ENCODE measurements around the gene RNASE3.
"Not testable (repeated sequence)": the region's sequence is repeated elsewhere in the genome, so short reads cannot be mapped to it uniquely, and the experiment has no call there.

Gene RNASE3

DNA sequence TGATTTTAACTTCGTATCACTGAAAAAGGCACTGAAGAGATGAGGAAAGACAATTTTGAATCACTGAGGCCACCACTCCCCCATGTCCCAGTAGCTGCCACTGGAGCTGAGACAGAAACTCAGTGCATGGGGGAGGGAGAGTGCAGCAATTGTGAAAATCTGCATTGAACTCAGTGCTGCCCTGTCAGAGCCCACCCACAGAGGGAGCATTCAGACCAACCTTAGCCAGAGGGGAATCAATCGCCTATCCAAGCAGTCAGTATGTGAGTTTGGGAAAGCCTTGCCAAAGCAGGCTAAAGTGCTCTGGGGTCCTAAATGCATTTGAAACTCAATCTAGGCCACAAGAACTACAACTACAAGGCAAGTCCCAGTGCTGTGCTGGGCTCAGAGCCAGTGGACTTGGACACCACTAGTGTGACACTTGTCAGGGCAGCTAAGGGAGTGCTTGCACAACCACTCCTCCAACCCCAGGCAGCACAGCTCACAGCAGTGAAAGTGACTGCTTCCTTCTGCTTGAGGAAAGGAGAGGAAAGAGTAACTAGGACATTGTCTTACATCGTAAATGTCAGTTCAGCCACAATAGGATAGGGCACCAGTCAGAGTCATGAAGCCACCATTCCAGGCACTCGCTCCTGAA is 13.3 kb downstream of the RNASE3 start:
- DNase-seq (ENCODE audit: low read depth), result no peak
- H3K4me3 ChIP-seq (replicated peaks; ENCODE audit: low read depth, low read length), result no peak overlapping the region
- TF ChIP-seq CTCF (IDR thresholded peaks at IDR 0.05; ENCODE audit: low read length, missing control alignments), result no peak

- no peak overlapping the region for H3K4me3 ChIP-seq (replicated peaks; ENCODE audit: low read depth, low read length)
- no peak for DNase-seq (ENCODE audit: low read depth)
- no peak for TF ChIP-seq CTCF (IDR thresholded peaks at IDR 0.05; ENCODE audit: low read length, missing control alignments)
These were observed 14.5 kb downstream of the RNASE3 start for GRCh38 chr14:20905676-20906075.

DNA sequence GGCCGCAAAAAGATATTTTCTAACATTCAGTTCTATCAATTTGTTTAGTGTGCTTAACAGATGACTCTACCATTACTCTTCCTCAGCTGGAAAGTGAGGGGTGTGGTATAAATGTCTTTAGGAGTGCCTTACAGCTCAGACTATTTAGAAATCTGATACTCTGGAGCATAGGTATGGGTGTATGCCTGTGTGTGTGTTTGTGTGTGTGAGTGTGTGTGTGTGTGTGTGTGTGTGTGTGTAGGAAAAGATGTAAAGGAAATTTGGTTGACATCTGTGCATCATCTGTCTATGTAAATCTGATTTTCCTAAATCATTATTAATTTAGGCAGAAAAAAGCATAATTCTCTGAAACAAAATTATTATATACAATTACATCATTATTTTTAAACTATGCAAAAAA is 16.0 kb downstream of the RNASE3 start:
- DNase-seq (ENCODE audit: low read depth), result no peak
- TF ChIP-seq CTCF (IDR thresholded peaks at IDR 0.05; ENCODE audit: low read length, missing control alignments), result no peak
- no peak overlapping the region for H3K4me3 ChIP-seq (replicated peaks; ENCODE audit: low read depth, low read length)

GRCh38 chr14:20910822-20911221 is 19.6 kb downstream of the RNASE3 start:
- not testable (repeated sequence) for H3K4me3 ChIP-seq (replicated peaks; ENCODE audit: low read depth, low read length); DNase-seq (ENCODE audit: low read depth)

- not testable (repeated sequence) for H3K4me3 ChIP-seq (replicated peaks; ENCODE audit: low read depth, low read length)
- peak; percentile 4 for DNase-seq (ENCODE audit: low read depth)
These were observed 28.0 kb downstream of the RNASE3 start for GRCh38 chr14:20919038-20919756.

DNA sequence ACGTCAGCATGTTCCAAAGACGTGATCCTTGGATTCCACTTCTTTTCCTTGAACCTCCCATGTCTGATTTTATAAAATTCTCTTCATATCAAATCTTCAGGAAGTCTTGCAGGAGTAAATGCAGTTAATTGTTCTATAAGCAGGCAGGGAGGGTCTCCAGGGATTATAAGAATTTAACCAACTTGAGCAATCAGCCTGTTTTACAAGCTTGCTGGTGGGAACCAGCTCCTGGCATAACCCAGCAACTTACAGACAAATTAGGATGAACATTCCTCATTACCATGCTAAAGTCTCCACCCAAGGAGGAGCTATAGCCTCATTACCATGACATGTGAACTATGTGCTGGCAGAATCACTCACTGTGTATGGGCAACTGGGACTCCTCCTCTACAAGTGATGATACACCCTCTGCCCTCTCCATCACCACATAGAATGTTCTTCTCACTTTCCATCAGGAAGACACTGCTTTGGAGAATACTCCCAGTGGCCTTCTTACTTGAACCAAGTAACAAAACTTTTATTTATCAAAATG is 32.6 kb downstream of the RNASE3 start:
- DNase-seq (ENCODE audit: low read depth); H3K4me3 ChIP-seq (replicated peaks; ENCODE audit: low read depth, low read length): not testable (repeated sequence)

- H3K4me3 ChIP-seq (replicated peaks; ENCODE audit: low read depth, low read length), result no peak overlapping the region
- DNase-seq (ENCODE audit: low read depth), result peak; percentile 14
- TF ChIP-seq CTCF (IDR thresholded peaks at IDR 0.05; ENCODE audit: low read length, missing control alignments), result peak; percentile 50
These were observed 43.1 kb downstream of the RNASE3 start for GRCh38 chr14:20934148-20934762.

GRCh38 chr14:20935303-20935984 is 44.3 kb downstream of the RNASE3 start:
- no peak for DNase-seq (ENCODE audit: low read depth)
- TF ChIP-seq CTCF (IDR thresholded peaks at IDR 0.05; ENCODE audit: low read length, missing control alignments), result no peak
- H3K4me3 ChIP-seq (replicated peaks; ENCODE audit: low read depth, low read length), result no peak overlapping the region

All from fibroblast of pulmonary artery (primary cell).